DMS153 treated with DMSO at 0.1 percent for 48 hours (cell line): ENCODE measurements around the gene OGDH.

ENCODE experiments used
- DNase-seq: peaks from one replicate; lab custom pipeline; 2025; ENCODE audit not compliant: unreplicated experiment; lab: John Stamatoyannopoulos, UW

The OGDH gene

GRCh38 chr7:44617225-44617890 lies 10.9 kb downstream of the OGDH start:
- DNase-seq, result no peak

- DNase-seq, result no peak
Observed at GRCh38 chr7:44618045-44618444, 11.6 kb downstream of the OGDH start.

- DNase-seq, result no peak
Observed at GRCh38 chr7:44618753-44619152, 12.3 kb downstream of the OGDH start.

- DNase-seq, result no peak
Observed at GRCh38 chr7:44621034-44621749, 14.8 kb downstream of the OGDH start.

- DNase-seq, result no peak
Observed at GRCh38 chr7:44621750-44622103, 15.3 kb downstream of the OGDH start.

- DNase-seq, result no peak
Observed at GRCh38 chr7:44622342-44623151, 16.1 kb downstream of the OGDH start.

GRCh38 chr7:44624318-44624717 lies 17.9 kb downstream of the OGDH start:
- DNase-seq, result no peak

- DNase-seq, result no peak
Observed at GRCh38 chr7:44625526-44626471, 19.4 kb downstream of the OGDH start.

- no peak for DNase-seq
Observed at GRCh38 chr7:44626620-44627019, 20.2 kb downstream of the OGDH start.

- DNase-seq, result no peak
Observed at GRCh38 chr7:44629829-44630522, 23.5 kb downstream of the OGDH start.

GRCh38 chr7:44630792-44631457 lies 24.5 kb downstream of the OGDH start:
- DNase-seq, result no peak

- DNase-seq, result no peak
Observed at GRCh38 chr7:44631458-44632115, 25.2 kb downstream of the OGDH start.

GRCh38 chr7:44632196-44632595 lies 25.8 kb downstream of the OGDH start:
- no peak for DNase-seq

- DNase-seq, result no peak
Observed at GRCh38 chr7:44633254-44634186, 27.1 kb downstream of the OGDH start.

- DNase-seq, result no peak
Observed at GRCh38 chr7:44634187-44634838, 27.9 kb downstream of the OGDH start.

GRCh38 chr7:44634839-44635591 lies 28.6 kb downstream of the OGDH start:
- no peak for DNase-seq

- no peak for DNase-seq
Observed at GRCh38 chr7:44636041-44636584, 29.7 kb downstream of the OGDH start.
